AG09319 (cell line): ENCODE results near the gene DHH.
"Not testable (repeated sequence)": the region's sequence is repeated elsewhere in the genome, so short reads cannot be mapped to it uniquely, and the experiment has no call there.

Source experiments
- DNase-seq: peaks from one replicate; pipeline ENCODE4 v3.0.0-alpha.2; 2010; ENCODE audit warnings: low read depth; ENCODE audit errors: extremely low read depth
- CTCF ChIP-seq: IDR thresholded peaks from 2 replicates; pipeline ENCODE4 v1.5.1; 2011; ENCODE audit warnings: low read depth, mild to moderate bottlenecking, inconsistent platforms, low read length, moderate library complexity

The DHH gene

GRCh38 chr12:49131894-49132461 is 37.4 kb upstream of the DHH start:
- no peak for TF ChIP-seq CTCF

GRCh38 chr12:49131051-49131893 is 36.7 kb upstream of the DHH start, which contains the start of gene TUBA1B:
Gene TUBA1B, minus strand, starts transcription at chr12:49131395. Its CDS starts 95 bp downstream, at chr12:49131300.
- peak; percentile 75 for DNase-seq
- no peak for TF ChIP-seq CTCF

More at GRCh38 chr12:49131894-49132461, 37.4 kb upstream of the DHH start:
- no peak for DNase-seq

GRCh38 chr12:49130151-49131050 is 35.8 kb upstream of the DHH start:
- TF ChIP-seq CTCF = peak; percentile 93
- DNase-seq = peak; percentile 87

- no peak for DNase-seq
- no peak for TF ChIP-seq CTCF
Measured at GRCh38 chr12:49129332-49130150, 34.9 kb upstream of the DHH start.

GRCh38 chr12:49127971-49128370 is 33.4 kb upstream of the DHH start:
- DNase-seq = not testable (repeated sequence)

- no peak for DNase-seq
- no peak for TF ChIP-seq CTCF
Measured at GRCh38 chr12:49126852-49127763, 32.5 kb upstream of the DHH start.
